ENCODE data around the gene SLC39A2. TPM values are rescaled to one million over a fixed set of nuclear protein-coding genes. Genes with fewer than 3 reads are reported as not detected.
"Not testable (repeated sequence)": the region's sequence is repeated elsewhere in the genome, so short reads cannot be mapped to it uniquely, and the experiment has no call there.

SLC39A2 gene
- polyA plus RNA-seq, 1 donor (not counting 4 experiments of a cell fraction or from before 2014, with no cell fraction given), result 0.94 TPM

GRCh38 chr14:20956376-20956976, 42.6 kb upstream of the SLC39A2 start:
- Histone ChIP-seq H3K9ac (ENCODE audit: control insufficient read depth, extremely low read depth, insufficient read depth, low read length) (no peak overlapping the region), H3K9me3 (ENCODE audit: control insufficient read depth, low read depth, low read length) (no peaks in the 10 kb centered on the region), H3K4me2 (ENCODE audit: control insufficient read depth, extremely low read depth, insufficient read depth, low read depth, low read length) (no peak overlapping the region), H4K20me1 (ENCODE audit: control insufficient read depth, extremely low read depth, insufficient read depth, low read length) (no peaks in the 10 kb centered on the region), H3K79me2 (ENCODE audit: control insufficient read depth, insufficient read depth, low read length) (no peaks in the 10 kb centered on the region), H3K27me3 (ENCODE audit: control insufficient read depth, extremely low read depth, insufficient read depth, low read length) (no peaks in the 10 kb centered on the region), H2AFZ (ENCODE audit: control insufficient read depth, low read length) (no peak overlapping the region), H3K4me1 (ENCODE audit: control insufficient read depth, extremely low read depth, insufficient read depth, low read length) (peaks cover 3% of the 10 kb centered on the region), H3K36me3 (ENCODE audit: control insufficient read depth in 2 of 2, extremely low read depth in 1 of 2, insufficient read depth in 2 of 2, low read length in 2 of 2) (no peaks in the 10 kb centered on the region), H3K27ac (ENCODE audit: control insufficient read depth, insufficient read depth, low read length) (no peak overlapping the region), H3K4me3 (ENCODE audit: control insufficient read depth in 2 of 3, extremely low read depth in 1 of 3, insufficient read depth in 2 of 3, low read depth in 1 of 3, low read length in 3 of 3) (no peak overlapping the region), H3K9me1 (ENCODE audit: control insufficient read depth, extremely low read depth, insufficient read depth, low read length) (no peaks in the 10 kb centered on the region)
- DNase-seq (ENCODE audit: low read depth, low spot score) (no peak), FAIRE-seq (no peak)
- dilution Hi-C loops (cut with MboI; ENCODE audit: extremely low pct_ligation_motif_present, low sequenced_read_pairs), result no loop called here
- TF ChIP-seq EZH2 (IDR thresholded peaks at IDR 0.05; ENCODE audit: low read length) (no peak), CTCF (optimal IDR thresholded peaks at IDR 0.05 in 1 of 3, IDR thresholded peaks at IDR 0.05 in 1 of 3, conservative IDR thresholded peaks at IDR 0.05 in 1 of 3; ENCODE audit: extremely low read depth in 1 of 3, insufficient read depth in 2 of 3, low read length in 3 of 3) (no peak)

GRCh38 chr14:20958946-20959345, 40.1 kb upstream of the SLC39A2 start:
- FAIRE-seq; H3K9me1 ChIP-seq (ENCODE audit: control insufficient read depth, extremely low read depth, insufficient read depth, low read length): not testable (repeated sequence)

GRCh38 chr14:20969336-20969735, 29.8 kb upstream of the SLC39A2 start:
- no peak overlapping the region for H2AFZ ChIP-seq (ENCODE audit: control insufficient read depth, low read length)
- DNase-seq (ENCODE audit: low read depth, low spot score) (peak; percentile 66), FAIRE-seq (peak; percentile 23)
- H3K9me1 ChIP-seq (ENCODE audit: control insufficient read depth, extremely low read depth, insufficient read depth, low read length), result no peaks in the 10 kb centered on the region
- peaks cover 3% of the 10 kb centered on the region for H3K27me3 ChIP-seq (ENCODE audit: control insufficient read depth, extremely low read depth, insufficient read depth, low read length)
- H3K4me3 ChIP-seq (ENCODE audit: control insufficient read depth in 2 of 3, extremely low read depth in 1 of 3, insufficient read depth in 2 of 3, low read depth in 1 of 3, low read length in 3 of 3), result no peak overlapping the region
- TF ChIP-seq EZH2 (IDR thresholded peaks at IDR 0.05; ENCODE audit: low read length) (no peak), CTCF (optimal IDR thresholded peaks at IDR 0.05 in 1 of 3, IDR thresholded peaks at IDR 0.05 in 1 of 3, conservative IDR thresholded peaks at IDR 0.05 in 1 of 3; ENCODE audit: extremely low read depth in 1 of 3, insufficient read depth in 2 of 3, low read length in 3 of 3) (no peak)
- dilution Hi-C loops (cut with MboI; ENCODE audit: extremely low pct_ligation_motif_present, low sequenced_read_pairs), result no loop called here
- peaks cover 16% of the 10 kb centered on the region for H3K4me1 ChIP-seq (ENCODE audit: control insufficient read depth, extremely low read depth, insufficient read depth, low read length)
- H4K20me1 ChIP-seq (ENCODE audit: control insufficient read depth, extremely low read depth, insufficient read depth, low read length), result no peaks in the 10 kb centered on the region
- H3K9ac ChIP-seq (ENCODE audit: control insufficient read depth, extremely low read depth, insufficient read depth, low read length), result no peak overlapping the region
- H3K79me2 ChIP-seq (ENCODE audit: control insufficient read depth, insufficient read depth, low read length), result no peaks in the 10 kb centered on the region
- no peaks in the 10 kb centered on the region for H3K9me3 ChIP-seq (ENCODE audit: control insufficient read depth, low read depth, low read length)
- H3K27ac ChIP-seq (ENCODE audit: control insufficient read depth, insufficient read depth, low read length), result no peak overlapping the region
- no peak overlapping the region for H3K4me2 ChIP-seq (ENCODE audit: control insufficient read depth, extremely low read depth, insufficient read depth, low read depth, low read length)
- no peaks in the 10 kb centered on the region for H3K36me3 ChIP-seq (ENCODE audit: control insufficient read depth in 2 of 2, extremely low read depth in 1 of 2, insufficient read depth in 2 of 2, low read length in 2 of 2)

More at GRCh38 chr14:20958946-20959345, 40.1 kb upstream of the SLC39A2 start:
- H3K4me3 ChIP-seq (ENCODE audit: control insufficient read depth in 2 of 3, extremely low read depth in 1 of 3, insufficient read depth in 2 of 3, low read depth in 1 of 3, low read length in 3 of 3); H3K4me2 ChIP-seq (ENCODE audit: control insufficient read depth, extremely low read depth, insufficient read depth, low read depth, low read length); dilution Hi-C loops (cut with MboI; ENCODE audit: extremely low pct_ligation_motif_present, low sequenced_read_pairs); H4K20me1 ChIP-seq (ENCODE audit: control insufficient read depth, extremely low read depth, insufficient read depth, low read length); H3K36me3 ChIP-seq (ENCODE audit: control insufficient read depth in 2 of 2, extremely low read depth in 1 of 2, insufficient read depth in 2 of 2, low read length in 2 of 2); H3K9me3 ChIP-seq (ENCODE audit: control insufficient read depth, low read depth, low read length); H3K27ac ChIP-seq (ENCODE audit: control insufficient read depth, insufficient read depth, low read length); H2AFZ ChIP-seq (ENCODE audit: control insufficient read depth, low read length); H3K4me1 ChIP-seq (ENCODE audit: control insufficient read depth, extremely low read depth, insufficient read depth, low read length); DNase-seq (ENCODE audit: low read depth, low spot score); H3K79me2 ChIP-seq (ENCODE audit: control insufficient read depth, insufficient read depth, low read length); H3K27me3 ChIP-seq (ENCODE audit: control insufficient read depth, extremely low read depth, insufficient read depth, low read length); H3K9ac ChIP-seq (ENCODE audit: control insufficient read depth, extremely low read depth, insufficient read depth, low read length): not testable (repeated sequence)

Data from keratinocyte (primary cell).